ENCODE data around the gene AGK.

Gene AGK

DNA sequence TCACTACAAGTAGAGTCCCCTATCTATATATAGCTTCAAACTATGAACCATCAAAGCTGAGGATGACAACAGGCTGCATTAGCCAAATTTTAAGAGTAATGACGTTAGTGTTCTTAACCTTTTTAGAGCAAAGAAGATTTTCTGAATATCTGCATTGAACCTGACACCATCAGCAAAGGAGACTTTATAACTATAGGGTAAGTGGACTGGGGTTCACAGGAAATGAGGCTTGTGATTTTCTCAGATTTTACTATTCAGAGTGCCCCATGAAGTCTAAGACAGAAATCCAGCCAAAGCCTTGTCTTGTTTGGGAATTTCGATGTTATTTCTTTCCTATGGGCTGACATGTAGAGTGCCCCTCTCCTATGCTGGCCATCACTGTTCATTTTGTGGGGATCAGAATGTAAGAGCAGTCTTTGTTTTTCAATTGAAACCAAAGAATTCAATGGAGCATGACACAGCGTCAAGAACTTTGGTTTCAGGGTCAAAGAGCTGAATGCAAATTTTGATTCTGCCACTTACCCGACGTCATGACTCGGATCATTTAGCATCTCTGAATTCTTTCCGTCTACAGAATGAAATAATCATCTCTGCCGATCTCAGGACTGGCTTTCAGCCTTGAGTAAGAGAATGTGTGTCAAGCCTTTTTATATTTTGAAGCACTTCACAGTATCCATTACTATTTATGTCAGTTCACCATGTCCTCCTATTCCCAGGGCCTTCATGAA lies 98.1 kb downstream of the AGK start:
- DNase-seq, result no peak

DNA sequence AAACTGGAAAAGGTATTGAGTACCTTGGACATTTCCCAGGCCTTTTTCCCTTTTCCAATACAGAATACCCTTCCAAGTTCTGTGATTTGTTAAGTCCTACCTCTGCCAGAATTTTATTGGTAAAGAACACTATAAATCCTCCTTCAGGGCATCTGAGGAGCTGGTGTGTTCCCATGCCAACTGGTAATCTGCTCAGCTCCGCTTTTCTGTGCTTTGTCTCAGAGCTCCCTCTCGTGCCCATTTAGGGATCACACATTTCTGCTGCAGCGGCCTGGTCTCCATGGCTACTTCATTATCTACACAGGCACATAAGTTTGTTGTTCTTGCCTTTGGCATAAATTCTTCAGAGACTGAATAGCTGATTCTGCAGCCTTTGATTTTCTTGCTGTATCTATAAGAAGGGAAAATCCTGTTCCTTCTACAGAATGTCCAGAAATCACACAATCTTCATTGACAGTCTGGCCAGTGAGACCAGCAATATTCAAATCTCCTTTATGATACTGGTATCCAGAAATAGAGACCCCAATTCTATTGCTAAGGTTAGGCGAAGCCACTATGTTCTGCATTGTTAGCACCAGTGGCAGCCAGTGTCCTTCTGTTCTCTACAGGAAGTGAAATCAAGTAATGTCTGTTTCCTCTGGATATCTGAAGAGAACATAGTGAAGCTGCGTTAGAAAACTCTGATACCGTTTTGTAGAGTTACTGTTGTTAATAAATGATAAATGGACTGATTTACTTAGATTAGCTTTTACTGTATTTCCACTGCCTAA lies 98.8 kb downstream of the AGK start:
- no peak for DNase-seq

GRCh38 chr7:141651417-141651816 lies 100.2 kb downstream of the AGK start:
- no peak for DNase-seq

DNA sequence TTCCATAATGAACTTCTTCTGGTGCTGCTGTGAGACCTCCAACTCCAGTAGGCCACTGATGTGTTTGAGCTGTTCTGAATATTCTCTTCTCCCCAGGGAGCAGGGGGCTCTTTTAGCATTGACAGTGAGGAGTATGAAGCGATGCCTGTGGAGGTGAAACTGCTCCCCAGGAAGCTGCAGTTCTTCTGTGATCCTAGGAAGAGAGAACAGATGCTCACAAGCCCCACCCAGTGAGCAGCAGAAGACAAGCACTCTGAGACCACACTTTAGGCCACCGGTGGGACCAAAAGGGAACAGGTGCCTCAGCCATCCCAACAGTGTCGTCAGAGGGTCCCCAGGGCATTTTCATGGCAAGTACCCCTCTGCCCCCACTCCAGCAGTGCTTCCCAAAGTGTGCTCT lies 101.5 kb downstream of the AGK start:
- no peak for DNase-seq

- DNase-seq, result peak; percentile 64
These were observed 103.3 kb downstream of the AGK start for GRCh38 chr7:141654551-141654950.

DNA sequence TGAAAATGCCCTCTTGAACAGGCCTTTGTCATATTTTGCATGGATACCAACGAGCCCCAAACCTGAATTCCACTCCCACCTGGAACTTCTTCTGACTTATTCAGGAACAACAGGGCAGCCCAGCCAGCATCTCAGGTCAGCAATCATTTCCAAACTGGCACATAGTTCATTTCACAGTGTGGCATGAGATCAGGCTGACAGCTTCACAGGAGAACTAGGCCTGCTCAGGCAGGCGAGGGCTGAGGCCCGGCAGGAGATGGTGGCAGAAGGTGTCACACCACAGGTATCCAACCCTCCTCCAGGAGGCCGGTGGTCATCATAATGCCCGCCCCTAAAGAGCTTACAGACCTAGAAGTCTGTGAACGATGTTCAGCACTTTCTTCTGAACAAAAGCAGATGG lies 108.3 kb downstream of the AGK start:
- DNase-seq, result no peak

GRCh38 chr7:141660259-141660658 lies 109.0 kb downstream of the AGK start:
- DNase-seq, result no peak

- DNase-seq, result no peak
These were observed 112.1 kb downstream of the AGK start for GRCh38 chr7:141663081-141663849.

DNA sequence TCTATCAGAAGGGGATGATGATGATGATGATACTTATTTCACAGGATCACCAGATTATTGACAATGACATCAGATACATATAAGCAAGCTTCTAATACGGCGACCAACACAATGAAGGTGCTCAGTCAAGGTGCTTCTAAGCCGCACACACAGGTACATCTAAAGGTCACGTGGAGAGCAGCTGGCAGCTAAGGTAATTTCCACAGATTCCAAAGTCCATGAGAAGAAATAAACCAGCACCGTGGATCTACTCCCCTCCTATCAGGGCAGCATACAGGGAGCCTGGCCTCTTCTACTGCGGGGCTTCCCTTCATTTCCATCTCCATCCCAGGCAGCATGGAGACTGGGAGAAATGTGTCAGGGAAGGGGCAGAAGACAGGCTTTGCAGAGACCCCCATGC lies 113.2 kb downstream of the AGK start:
- no peak for DNase-seq

DNA sequence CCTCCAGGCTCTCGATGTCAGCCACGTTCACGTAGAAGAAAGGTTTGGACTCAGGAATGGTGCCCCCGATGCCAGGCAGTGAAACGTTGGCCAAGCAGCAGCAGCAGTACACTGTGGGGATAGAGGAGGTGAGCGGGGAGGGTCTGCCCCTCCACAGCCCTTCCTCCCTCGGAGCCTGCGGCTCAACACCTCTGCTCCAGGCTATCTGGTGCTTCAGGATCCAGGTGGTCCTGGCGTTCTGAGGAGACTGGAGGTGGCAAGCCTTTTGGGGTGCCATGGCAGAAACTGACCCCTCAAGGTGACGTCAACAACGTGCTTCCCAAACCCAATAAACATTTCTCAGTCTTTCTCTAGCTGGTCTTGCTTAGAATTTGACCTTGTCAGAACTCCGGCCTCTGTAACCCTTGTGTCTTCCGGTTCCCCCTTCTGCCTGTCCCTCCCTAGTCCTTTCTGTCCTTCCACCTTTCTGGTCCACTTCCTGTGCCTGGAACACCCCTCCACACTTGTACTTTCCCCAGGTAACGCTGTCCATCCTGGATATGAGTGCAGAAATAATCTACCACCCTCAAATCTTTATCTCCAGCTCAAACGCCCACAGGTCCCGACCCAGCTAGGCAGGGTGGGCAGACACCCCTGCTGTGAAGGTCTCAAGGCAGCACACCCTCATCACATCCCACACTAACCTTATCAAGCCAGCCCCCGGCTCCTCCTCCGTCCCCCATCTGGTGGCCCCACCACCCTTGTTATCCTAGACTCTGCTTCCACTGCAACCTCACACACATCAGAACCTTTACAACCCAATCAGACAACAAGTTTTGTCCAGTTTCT lies 114.2 kb downstream of the AGK start:
- DNase-seq, result no peak

DNA sequence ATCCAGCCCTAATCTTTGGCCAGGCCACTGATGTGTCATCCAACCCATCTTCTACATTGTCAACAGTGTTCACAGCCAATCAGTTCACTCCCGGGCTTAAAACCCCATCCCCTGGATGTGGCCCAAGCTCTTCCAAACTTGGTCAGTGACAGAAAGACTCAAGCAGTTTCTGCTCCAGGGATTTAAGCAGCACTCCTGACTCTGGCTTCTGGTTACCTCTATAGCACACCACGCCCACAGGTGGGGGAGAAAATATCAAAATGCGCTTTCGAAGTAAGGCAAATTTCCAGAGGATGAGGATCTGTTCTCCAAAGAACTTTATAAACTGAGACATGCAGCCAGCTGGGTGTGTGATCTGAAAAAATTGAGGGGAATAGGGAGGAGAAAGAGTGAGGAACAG lies 114.9 kb downstream of the AGK start:
- no peak for DNase-seq

DNA sequence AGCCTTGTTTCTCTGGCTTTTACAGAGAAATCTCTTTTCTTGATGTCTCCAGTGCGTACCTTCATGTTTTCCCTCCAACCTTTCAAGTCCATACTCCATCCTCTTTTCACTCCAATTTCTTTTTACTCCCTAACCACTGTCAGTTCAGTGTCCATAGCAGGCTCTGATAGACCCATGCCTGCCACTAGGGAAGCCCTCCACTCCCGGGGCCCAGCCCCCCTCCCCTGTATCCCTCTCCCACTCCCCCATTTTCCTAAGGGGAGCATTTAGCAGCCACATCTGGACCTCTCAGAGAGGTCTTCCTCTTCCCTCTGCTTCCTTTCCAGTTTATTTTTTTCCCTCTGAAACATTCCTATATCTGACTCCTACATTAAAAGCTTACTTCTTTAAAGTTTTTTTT lies 117.6 kb downstream of the AGK start:
- no peak for DNase-seq

- DNase-seq, result no peak
These were observed 120.7 kb downstream of the AGK start for GRCh38 chr7:141671705-141672496.

GRCh38 chr7:141673346-141673745 lies 122.1 kb downstream of the AGK start:
- DNase-seq, result no peak

- no peak for DNase-seq
These were observed 123.0 kb downstream of the AGK start for GRCh38 chr7:141674171-141674671.

DNA sequence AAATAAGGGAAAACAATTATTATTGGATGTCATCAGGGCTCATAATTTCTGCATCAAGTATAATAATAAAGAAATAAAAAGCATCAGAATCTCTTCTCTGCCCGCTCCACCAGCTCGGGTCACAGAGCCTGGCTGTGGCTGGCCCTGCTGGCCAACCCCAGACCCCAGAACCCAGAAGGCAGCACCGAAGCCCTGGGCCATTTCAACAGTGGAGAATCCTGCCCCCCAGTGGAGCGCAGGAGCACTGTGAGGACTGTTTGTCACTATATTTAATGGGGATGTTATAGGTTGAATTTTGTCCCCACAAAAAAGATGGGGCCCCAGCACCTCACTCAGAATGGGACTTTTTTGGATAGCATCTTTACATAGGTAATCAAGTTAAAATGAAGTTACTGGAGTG lies 123.5 kb downstream of the AGK start:
- no peak for DNase-seq

GRCh38 chr7:141675436-141676215 lies 124.4 kb downstream of the AGK start:
- DNase-seq, result peak; percentile 10

- no peak for DNase-seq
These were observed 125.4 kb downstream of the AGK start for GRCh38 chr7:141676618-141677017.

GRCh38 chr7:141679014-141679413 lies 127.8 kb downstream of the AGK start:
- DNase-seq, result no peak

DNA sequence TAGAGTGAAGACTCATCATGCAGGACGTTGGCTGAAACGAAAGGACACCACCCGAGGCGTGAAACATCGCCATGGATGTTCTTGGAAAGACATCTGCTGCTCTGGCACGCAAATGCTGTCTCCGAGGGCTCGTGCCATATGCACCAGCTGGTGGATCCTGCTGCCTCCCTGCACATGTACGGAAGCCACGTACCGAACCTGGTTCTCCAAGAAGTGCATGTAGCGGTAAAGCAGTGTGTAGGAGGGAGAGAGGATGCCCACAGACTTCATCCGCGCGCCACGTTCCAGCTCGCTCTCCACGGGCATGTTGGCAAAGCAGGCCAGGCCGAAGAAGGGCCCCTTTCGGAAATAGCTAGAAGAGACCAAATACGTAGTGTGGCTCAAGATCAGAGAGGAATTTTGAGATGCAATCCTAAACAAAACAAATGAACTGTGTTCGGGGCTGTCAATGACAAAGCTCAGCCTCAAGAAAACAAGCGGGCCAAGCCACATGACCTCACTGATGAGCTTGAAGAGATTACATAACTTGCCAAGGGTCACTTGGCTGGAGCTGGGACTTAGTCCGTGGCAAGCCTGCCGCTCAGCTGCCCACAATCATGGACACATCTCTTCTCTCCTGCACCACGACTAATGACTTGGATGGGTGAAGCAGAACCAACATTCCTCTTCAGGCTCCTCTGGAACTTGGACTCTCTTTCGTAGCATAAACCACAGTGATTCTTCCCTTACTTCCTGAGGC lies 134.2 kb downstream of the AGK start:
- no peak for DNase-seq

Measured in CD4-positive, alpha-beta T cell treated with Interleukin-4 for 4 hours (primary cell).